Loucy (cell line): ENCODE results near the gene CYP4F12.

Source experiments
- H2AFZ ChIP-seq: fragments of 200-600 bp; sonication (generic); 2 replicates; pipeline ENCODE4 v1.6.0; 2016; ENCODE audit warnings: antibody characterized with exemption, mild to moderate bottlenecking, low read length, moderate library complexity
- H3F3A ChIP-seq: fragments of 200-600 bp; 2 replicates; pipeline ENCODE4 v1.6.0; 2016; ENCODE audit warnings: antibody characterized with exemption, low read depth, mild to moderate bottlenecking
- H3K27me3 ChIP-seq: fragments of 200-600 bp; sonication (generic); 2 replicates; pipeline ENCODE4 v1.6.1; 2014; ENCODE audit warnings: low read length, mild to moderate bottlenecking; ENCODE audit not compliant: insufficient read depth, poor library complexity, severe bottlenecking
- H3K36me3 ChIP-seq: fragments of 200-600 bp; sonication (generic); 2 replicates; pipeline ENCODE4 v1.6.1; 2016; ENCODE audit warnings: low read length; ENCODE audit not compliant: insufficient read depth
- H3K4me1 ChIP-seq: fragments of 200-600 bp; sonication (generic); 2 replicates; pipeline ENCODE4 v1.5.1; 2014; ENCODE audit warnings: low read length, mild to moderate bottlenecking; ENCODE audit not compliant: insufficient read depth, poor library complexity, severe bottlenecking
- H3K4me2 ChIP-seq: fragments of 200-600 bp; sonication (generic); 2 replicates; pipeline ENCODE4 v1.6.0; 2014; ENCODE audit warnings: antibody characterized with exemption, low read length, low read depth, mild to moderate bottlenecking; ENCODE audit not compliant: poor library complexity, severe bottlenecking
- H3K4me3 ChIP-seq: fragments of 200-600 bp; sonication (generic); 2 replicates; pipeline ENCODE4 v1.5.1; 2014; ENCODE audit warnings: low read length, mild to moderate bottlenecking, mixed read lengths; ENCODE audit not compliant: poor library complexity, severe bottlenecking
- H3K79me2 ChIP-seq: fragments of 200-600 bp; sonication (generic); 2 replicates; pipeline ENCODE4 v1.6.1; 2014; ENCODE audit warnings: low read length; ENCODE audit not compliant: insufficient read depth
- H3K9ac ChIP-seq: fragments of 200-600 bp; sonication (generic); 2 replicates; pipeline ENCODE4 v1.6.0; 2014; ENCODE audit warnings: mild to moderate bottlenecking, low read depth, low read length, moderate library complexity; ENCODE audit not compliant: poor library complexity, severe bottlenecking
- H3K9me2 ChIP-seq: fragments of 200-600 bp; sonication (generic); replicated peaks from 2 replicates; pipeline ENCODE4 v1.6.1; 2016; ENCODE audit warnings: low read depth, low read length, mixed read lengths
- H3K9me3 ChIP-seq: fragments of 200-600 bp; sonication (generic); 2 replicates; pipeline ENCODE4 v1.6.1; 2014; ENCODE audit warnings: mild to moderate bottlenecking, antibody characterized with exemption, low read length, low read depth; ENCODE audit not compliant: insufficient read depth
- H4K20me1 ChIP-seq: fragments of 200-600 bp; sonication (generic); 2 replicates; pipeline ENCODE4 v1.6.0; 2014; ENCODE audit warnings: antibody characterized with exemption, low read length, mild to moderate bottlenecking; ENCODE audit not compliant: insufficient read depth, poor library complexity, severe bottlenecking
- CTCF ChIP-seq: fragments of 200-600 bp; sonication (generic); conservative IDR thresholded peaks from 2 replicates; pipeline ENCODE4 v1.5.1; 2014; ENCODE audit warnings: mild to moderate bottlenecking, antibody characterized with exemption, low read length
- EZH2phosphoT487 ChIP-seq: fragments of 200-600 bp; IDR thresholded peaks from 2 replicates; pipeline ENCODE4 v1.6.1; 2018; ENCODE audit warnings: antibody characterized with exemption, mild to moderate bottlenecking, moderate library complexity, borderline replicate concordance

The CYP4F12 gene

GRCh38 chr19:15629003-15629880 is 43.6 kb upstream of the CYP4F12 start:
- Histone ChIP-seq H2AFZ (no peak overlapping the region), H3K9me3 (no peaks in the 10 kb centered on the region), H3K4me3 (no peak overlapping the region), H3K36me3 (no peaks in the 10 kb centered on the region), H3K27me3 (no peaks in the 10 kb centered on the region), H3F3A (no peaks in the 10 kb centered on the region), H3K4me1 (peaks cover 3% of the 10 kb centered on the region), H3K79me2 (no peaks in the 10 kb centered on the region), H3K4me2 (no peak overlapping the region), H3K9ac (no peak overlapping the region), H4K20me1 (no peaks in the 10 kb centered on the region), H3K9me2 (no peaks in the 10 kb centered on the region)
- TF ChIP-seq CTCF: peak; percentile 98
- no peak for TF ChIP-seq EZH2phosphoT487

- Histone ChIP-seq H3F3A (no peaks in the 10 kb centered on the region), H3K9ac (no peak overlapping the region), H3K9me3 (no peaks in the 10 kb centered on the region), H3K4me3 (no peak overlapping the region), H3K4me2 (no peak overlapping the region), H3K9me2 (no peaks in the 10 kb centered on the region), H4K20me1 (no peaks in the 10 kb centered on the region), H3K36me3 (no peaks in the 10 kb centered on the region), H3K4me1 (peaks cover 3% of the 10 kb centered on the region), H3K79me2 (no peaks in the 10 kb centered on the region), H3K27me3 (no peaks in the 10 kb centered on the region), H2AFZ (no peak overlapping the region)
- TF ChIP-seq EZH2phosphoT487 (no peak), CTCF (peak; percentile 50)
Measured at GRCh38 chr19:15631817-15632216, 41.1 kb upstream of the CYP4F12 start.

GRCh38 chr19:15633082-15633835 is 39.6 kb upstream of the CYP4F12 start:
- H3K36me3 ChIP-seq: no peaks in the 10 kb centered on the region
- H3K4me2 ChIP-seq: no peak overlapping the region
- H3K9ac ChIP-seq: no peak overlapping the region
- H4K20me1 ChIP-seq: no peaks in the 10 kb centered on the region
- H2AFZ ChIP-seq: no peak overlapping the region
- no peak overlapping the region for H3K4me3 ChIP-seq
- H3F3A ChIP-seq: no peaks in the 10 kb centered on the region
- H3K4me1 ChIP-seq: peaks cover 3% of the 10 kb centered on the region
- TF ChIP-seq EZH2phosphoT487 (no peak), CTCF (no peak)
- no peaks in the 10 kb centered on the region for H3K27me3 ChIP-seq
- no peaks in the 10 kb centered on the region for H3K79me2 ChIP-seq
- H3K9me3 ChIP-seq: no peaks in the 10 kb centered on the region
- H3K9me2 ChIP-seq: no peaks in the 10 kb centered on the region
